ENCODE data around the gene HTRA3.

GRCh38 chr4:8254076-8254475 lies 15.5 kb upstream of the HTRA3 start:
- TF ChIP-seq, protein P1, sequence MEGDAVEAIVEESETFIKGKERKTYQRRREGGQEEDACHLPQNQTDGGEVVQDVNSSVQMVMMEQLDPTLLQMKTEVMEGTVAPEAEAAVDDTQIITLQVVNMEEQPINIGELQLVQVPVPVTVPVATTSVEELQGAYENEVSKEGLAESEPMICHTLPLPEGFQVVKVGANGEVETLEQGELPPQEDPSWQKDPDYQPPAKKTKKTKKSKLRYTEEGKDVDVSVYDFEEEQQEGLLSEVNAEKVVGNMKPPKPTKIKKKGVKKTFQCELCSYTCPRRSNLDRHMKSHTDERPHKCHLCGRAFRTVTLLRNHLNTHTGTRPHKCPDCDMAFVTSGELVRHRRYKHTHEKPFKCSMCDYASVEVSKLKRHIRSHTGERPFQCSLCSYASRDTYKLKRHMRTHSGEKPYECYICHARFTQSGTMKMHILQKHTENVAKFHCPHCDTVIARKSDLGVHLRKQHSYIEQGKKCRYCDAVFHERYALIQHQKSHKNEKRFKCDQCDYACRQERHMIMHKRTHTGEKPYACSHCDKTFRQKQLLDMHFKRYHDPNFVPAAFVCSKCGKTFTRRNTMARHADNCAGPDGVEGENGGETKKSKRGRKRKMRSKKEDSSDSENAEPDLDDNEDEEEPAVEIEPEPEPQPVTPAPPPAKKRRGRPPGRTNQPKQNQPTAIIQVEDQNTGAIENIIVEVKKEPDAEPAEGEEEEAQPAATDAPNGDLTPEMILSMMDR (IDR thresholded peaks at IDR 0.05), result no peak
- no peak for TF ChIP-seq POLR2A (IDR thresholded peaks at IDR 0.05)

All from uterus (tissue), 2 donors.